IPS DF 4.7 (cell line): ENCODE results near the gene FIBCD1.

Experiments used
- DNase-seq: peaks from one replicate; pipeline ENCODE4 v3.0.0-alpha.2; 2013; ENCODE audit warnings: low spot score; ENCODE audit errors: extremely low read depth

The FIBCD1 gene

GRCh38 chr9:130861372-130862180, 77.5 kb downstream of the FIBCD1 start:
- DNase-seq = no peak

DNA sequence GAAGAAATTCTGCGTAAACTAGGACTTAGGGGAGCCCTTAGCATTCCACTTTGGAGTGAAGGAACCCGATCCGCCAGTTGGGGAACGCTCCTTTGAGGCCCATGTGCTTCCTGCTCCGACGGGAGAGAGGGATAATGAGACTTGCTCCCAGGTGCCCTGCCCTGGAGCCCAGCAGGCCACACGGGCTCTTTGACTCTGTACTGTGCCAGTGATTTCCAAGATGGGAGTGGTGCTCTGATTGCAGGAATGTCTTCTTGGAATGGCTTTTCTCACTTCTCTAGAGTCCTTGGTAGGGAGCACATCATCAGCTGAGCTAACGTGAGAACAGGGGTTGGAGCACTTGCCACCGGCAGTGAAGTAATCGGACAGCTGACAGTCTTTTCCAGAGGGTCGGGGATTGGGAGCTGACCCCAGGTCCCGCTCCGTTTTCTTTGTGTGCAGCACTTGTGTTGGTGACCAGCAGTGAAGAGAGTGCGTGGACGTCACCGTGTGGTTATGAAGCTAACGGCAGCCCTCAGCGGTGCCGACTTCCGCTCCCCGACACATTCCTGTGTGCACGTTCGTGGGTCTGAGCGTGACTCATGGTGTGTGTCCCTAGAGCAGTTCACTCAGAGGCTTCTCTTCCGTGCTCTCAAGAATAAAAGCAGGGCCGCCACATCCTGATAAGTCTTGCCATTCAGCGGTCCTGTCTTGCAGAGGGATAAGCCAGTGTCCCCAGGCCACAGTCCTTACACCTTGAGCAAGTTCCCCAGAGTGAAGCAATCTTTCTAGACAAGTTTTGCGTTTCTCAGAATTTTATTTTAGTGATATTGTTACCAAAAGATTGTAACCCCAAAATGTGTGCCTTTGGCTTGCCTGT, 78.4 kb downstream of the FIBCD1 start:
- no peak for DNase-seq

DNA sequence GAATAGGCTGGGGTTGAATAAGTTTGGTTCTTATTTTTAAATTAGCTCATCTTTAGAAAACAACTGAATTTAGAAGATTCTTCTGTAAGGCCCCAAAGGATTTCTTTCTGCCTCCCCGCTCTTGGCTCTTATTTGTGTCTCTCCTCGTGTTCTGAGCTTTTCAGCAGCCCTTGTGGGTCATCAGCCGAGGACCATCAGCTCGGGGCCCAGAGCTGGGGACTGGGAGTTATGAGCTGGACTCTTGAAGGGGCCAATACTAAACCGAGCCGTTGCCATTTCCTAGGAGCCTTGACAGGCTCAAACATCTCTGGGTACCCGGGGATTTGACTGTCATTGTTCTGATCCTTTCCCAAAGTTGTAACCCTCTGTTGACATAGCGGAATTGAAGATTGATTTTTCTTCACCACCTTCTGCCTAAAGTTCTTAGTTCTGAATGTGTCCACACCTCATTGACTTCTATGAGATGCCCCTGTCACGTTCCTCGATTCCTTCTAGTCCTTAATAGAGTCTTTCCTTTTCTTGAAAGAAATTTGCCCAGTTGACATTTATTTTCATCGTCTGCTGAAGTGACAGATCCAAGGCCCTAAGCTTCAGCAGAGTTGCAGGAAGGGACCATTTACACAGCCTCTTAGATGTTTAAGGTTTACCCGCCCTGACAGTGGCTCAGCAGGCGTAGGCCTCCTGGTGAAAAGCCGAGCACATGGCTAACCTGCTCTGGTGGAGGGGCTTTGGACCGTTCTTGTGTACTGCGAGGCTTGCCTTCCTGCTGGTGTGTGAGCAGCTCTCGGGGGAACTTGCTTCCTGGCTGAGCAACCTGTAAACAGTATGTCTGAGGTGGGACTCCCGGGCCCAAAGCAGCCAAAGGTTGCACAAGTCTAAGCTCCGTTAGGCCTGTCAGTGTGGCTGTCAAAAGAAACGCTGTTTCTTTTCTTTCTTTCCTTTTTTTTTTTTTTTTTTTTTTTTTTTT, 80.0 kb downstream of the FIBCD1 start:
- DNase-seq = no peak

DNA sequence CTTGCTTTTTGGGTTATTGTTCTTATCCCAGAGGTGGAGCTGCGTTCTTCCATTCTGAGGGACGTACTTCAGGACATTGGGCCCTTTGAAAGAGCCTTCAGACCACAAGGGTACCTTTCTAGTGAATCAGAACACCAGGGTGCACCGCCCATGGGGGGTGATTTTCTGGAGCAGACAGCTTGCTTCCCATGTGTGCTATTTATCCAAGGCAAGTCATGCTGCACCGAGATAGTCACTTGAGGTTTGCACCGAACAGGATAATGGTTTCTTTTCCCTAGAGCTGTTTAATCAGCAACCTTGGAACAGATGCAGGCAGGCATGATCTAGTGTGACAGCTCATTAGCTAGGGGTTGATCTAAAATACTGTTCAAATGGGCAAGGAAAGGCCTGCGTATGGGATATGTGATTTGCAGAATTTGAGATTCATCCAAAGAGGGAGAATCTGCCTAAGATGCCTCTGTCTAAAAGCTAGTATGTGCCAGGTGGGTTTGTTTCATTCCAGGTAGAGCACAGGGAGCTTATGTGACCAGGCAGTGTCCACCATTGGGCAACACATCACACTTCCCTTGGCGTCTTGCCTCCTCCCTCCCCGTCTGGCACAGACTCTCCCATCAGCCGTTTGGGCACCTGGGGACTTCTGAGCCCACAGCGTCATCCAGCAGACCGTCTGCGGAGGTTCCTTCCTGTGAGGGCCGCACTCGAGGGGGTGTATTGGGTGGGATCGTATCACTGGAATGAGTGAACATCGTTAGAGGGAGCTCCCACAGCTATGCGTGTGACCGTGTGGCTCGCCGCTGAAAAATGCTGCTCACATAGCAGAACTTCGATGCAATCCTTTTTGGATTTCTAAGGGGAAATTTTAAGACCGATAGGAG, 80.9 kb downstream of the FIBCD1 start:
- no peak for DNase-seq

DNA sequence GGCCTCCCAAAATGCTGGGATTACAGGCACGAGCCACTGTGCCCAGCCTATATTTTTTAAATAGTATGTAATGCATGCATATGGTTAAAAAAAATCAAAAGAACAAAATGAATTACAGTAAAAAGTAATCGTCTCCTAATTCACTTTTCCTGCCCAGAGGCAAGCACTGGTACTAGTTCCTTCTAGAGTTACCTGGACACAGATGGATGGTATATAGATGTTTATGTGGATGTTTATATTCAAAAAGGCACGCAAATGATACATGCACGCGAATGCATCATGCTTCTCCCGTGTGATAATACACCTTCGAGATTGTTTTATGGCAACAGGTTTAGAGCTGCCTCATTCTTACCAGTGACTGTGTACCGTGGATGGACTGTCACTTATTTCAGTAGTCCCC, 82.6 kb downstream of the FIBCD1 start:
- DNase-seq = no peak

DNA sequence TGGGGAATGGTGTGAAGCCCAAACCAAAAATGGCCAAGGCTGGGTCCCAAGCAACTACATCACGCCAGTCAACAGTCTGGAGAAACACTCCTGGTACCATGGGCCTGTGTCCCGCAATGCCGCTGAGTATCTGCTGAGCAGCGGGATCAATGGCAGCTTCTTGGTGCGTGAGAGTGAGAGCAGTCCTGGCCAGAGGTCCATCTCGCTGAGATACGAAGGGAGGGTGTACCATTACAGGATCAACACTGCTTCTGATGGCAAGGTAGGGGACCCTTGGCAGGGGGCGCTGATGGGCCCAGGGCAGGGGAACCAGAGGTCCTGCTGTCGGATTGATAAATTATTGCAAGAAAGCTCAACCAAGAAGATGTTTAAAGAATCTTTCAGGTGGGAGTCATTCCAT, 84.2 kb downstream of the FIBCD1 start:
- DNase-seq = no peak

DNA sequence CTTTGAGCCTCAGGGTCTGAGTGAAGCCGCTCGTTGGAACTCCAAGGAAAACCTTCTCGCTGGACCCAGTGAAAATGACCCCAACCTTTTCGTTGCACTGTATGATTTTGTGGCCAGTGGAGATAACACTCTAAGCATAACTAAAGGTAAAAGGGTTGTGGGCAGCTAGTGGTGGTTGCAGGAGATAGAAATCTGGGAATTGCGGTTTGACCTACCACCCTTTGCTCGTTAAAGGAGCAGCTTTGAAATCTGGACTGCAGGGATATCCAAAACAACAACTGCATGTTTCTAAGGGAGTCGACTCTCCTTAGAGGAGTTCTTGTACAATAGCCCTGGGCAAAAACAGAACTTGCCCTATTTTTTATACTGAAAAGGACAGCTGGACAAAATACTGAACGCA, 85.0 kb downstream of the FIBCD1 start:
- no peak for DNase-seq

DNA sequence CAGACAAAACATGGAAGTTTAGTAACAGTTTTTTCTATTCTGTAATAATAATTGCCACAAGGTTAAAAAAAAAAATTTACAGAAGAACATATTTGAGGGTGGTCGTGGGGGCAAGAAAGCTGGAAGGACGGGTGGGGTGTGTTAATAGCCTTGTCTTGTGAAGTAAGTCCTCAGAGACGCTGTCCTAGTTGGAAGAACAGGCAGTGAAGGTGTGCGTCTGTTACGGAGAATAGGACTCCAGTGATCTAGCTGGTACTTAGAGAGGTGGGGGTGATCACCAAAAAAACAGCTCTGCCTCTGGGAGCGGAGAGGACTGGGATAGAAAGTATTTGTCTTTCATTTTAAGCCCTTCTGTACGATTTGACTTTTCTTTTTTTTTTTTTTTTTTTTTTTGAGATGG, 86.2 kb downstream of the FIBCD1 start:
- DNase-seq = no peak
